Mucosa of rectum (tissue), 2 donors: ENCODE measurements around the gene RETREG1.

Experiments used
- H3K27ac ChIP-seq, 2 donors: one replicate each; pipeline ENCODE4 v1.7.0; 2013; ENCODE audit warnings: inconsistent platforms in 2 of 2, low read depth in 2 of 2, low read length in 2 of 2
- H3K27me3 ChIP-seq, 2 donors: one replicate each; pipeline ENCODE4 v1.7.0; 2013; ENCODE audit warnings: low read length in 2 of 2; ENCODE audit not compliant: control insufficient read depth in 2 of 2, insufficient read depth in 2 of 2
- H3K36me3 ChIP-seq, 2 donors: one replicate each; pipeline ENCODE4 v1.7.0; 2013; ENCODE audit warnings: low read length in 2 of 2; ENCODE audit not compliant: control insufficient read depth in 2 of 2, insufficient read depth in 2 of 2
- H3K4me1 ChIP-seq, 2 donors: one replicate each; pipeline ENCODE4 v1.7.0; 2013; ENCODE audit warnings: low read length in 2 of 2, mild to moderate bottlenecking in 1 of 2; ENCODE audit not compliant: control insufficient read depth in 2 of 2, insufficient read depth in 2 of 2
- H3K4me3 ChIP-seq, 2 donors: one replicate each; pipeline ENCODE4 v1.7.0; 2013; ENCODE audit warnings: low read length in 2 of 2
- H3K9ac ChIP-seq, 2 donors: one replicate each; pipeline ENCODE4 v1.7.0; 2013; ENCODE audit warnings: low read length in 2 of 2, low read depth in 1 of 2, mild to moderate bottlenecking in 1 of 2
- H3K9me3 ChIP-seq, 2 donors: one replicate each; pipeline ENCODE4 v1.7.0; 2013; ENCODE audit warnings: low read length in 2 of 2; ENCODE audit not compliant: control insufficient read depth in 2 of 2
- donor health status: healthy.
- donor health status: Normal muscosa, but diverticular disease.

The RETREG1 gene

GRCh38 chr5:16572289-16573015 is 44.3 kb downstream of the RETREG1 start:
- H3K4me3 ChIP-seq, result no peak overlapping the region
- no peak overlapping the region for H3K27ac ChIP-seq
- peaks cover 3 to 4% of the 10 kb centered on the region in 2 donors for H3K4me1 ChIP-seq
- H3K9ac ChIP-seq, result no peak overlapping the region
- no peaks in the 10 kb centered on the region for H3K9me3 ChIP-seq
- no peaks in the 10 kb centered on the region for H3K27me3 ChIP-seq
- H3K36me3 ChIP-seq, result no peaks in the 10 kb centered on the region

GRCh38 chr5:16571016-16571415 is 45.8 kb downstream of the RETREG1 start:
- Histone ChIP-seq H3K4me1 (peaks cover 3 to 4% of the 10 kb centered on the region in 2 donors), H3K9ac (no peak overlapping the region), H3K36me3 (no peaks in the 10 kb centered on the region), H3K27me3 (no peaks in the 10 kb centered on the region), H3K9me3 (no peaks in the 10 kb centered on the region), H3K27ac (no peak overlapping the region), H3K4me3 (no peak overlapping the region)

GRCh38 chr5:16570121-16570815 is 46.5 kb downstream of the RETREG1 start:
- H3K27me3 ChIP-seq, result no peaks in the 10 kb centered on the region
- peaks cover 3 to 4% of the 10 kb centered on the region in 2 donors for H3K4me1 ChIP-seq
- H3K27ac ChIP-seq, result no peak overlapping the region
- no peak overlapping the region for H3K4me3 ChIP-seq
- H3K9ac ChIP-seq, result no peak overlapping the region
- H3K9me3 ChIP-seq, result no peaks in the 10 kb centered on the region
- H3K36me3 ChIP-seq, result no peaks in the 10 kb centered on the region

DNA sequence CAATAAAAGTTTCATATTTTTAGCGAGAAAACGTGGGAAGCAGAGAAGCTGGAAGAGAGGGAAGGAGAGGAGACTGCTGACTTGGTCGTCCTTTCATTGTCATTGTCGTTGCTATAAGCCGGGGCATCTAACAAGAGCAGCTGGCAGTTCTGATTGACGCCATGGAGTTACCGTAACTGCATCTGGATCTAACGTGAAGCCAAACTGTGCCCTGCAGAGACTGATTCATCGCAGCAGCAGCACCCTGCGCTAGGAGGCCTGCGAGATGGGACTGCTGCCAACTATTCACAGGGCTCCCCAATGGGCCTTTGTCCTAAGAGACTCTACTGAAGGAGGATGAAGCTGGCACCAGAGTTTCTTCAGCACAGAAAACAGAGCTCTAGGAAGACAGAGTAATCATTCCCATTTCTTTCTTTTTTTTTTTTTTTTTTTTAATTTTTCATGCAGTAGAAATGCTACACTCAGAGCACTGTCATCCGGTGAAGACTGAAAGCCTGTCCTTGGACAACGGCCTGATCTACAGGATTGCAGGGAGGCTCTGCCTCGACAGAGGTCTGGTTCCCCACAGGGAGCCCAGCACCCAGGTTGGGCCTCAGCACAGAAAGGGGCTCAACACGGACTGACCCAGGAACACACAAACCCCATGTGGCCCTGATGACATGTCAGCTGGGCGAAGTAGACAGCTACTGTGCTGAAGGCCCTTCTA is 47.8 kb downstream of the RETREG1 start:
- H3K9ac ChIP-seq, result no peak overlapping the region
- H3K36me3 ChIP-seq, result no peaks in the 10 kb centered on the region
- peaks cover 3 to 4% of the 10 kb centered on the region in 2 donors for H3K4me1 ChIP-seq
- no peaks in the 10 kb centered on the region for H3K27me3 ChIP-seq
- no peak overlapping the region for H3K27ac ChIP-seq
- H3K4me3 ChIP-seq, result no peak overlapping the region
- H3K9me3 ChIP-seq, result no peaks in the 10 kb centered on the region

DNA sequence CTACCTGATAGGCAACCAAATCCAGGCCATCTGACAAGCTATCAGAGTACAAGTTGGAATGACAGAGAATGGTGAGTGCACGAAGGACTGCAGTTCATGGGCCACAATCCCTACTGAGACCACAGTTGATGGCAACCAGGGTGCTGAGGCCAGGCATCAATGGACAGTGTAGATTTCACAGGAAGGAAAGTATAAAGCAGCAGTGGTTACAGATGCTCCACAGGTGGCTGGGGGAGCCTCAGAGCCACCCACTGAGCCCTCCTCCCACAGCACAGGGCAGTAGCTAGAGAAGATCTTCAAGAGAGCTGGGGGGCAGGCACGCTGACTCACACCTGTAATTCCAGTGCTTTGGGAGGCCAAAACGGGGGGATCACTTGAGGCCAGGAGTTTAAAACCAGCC is 49.4 kb downstream of the RETREG1 start:
- H3K27ac ChIP-seq, result no peak overlapping the region
- no peaks in the 10 kb centered on the region for H3K36me3 ChIP-seq
- peaks cover 0 to under 1% of the 10 kb centered on the region in 2 donors for H3K4me1 ChIP-seq
- no peaks in the 10 kb centered on the region for H3K27me3 ChIP-seq
- H3K9ac ChIP-seq, result no peak overlapping the region
- H3K9me3 ChIP-seq, result no peaks in the 10 kb centered on the region
- no peak overlapping the region for H3K4me3 ChIP-seq

DNA sequence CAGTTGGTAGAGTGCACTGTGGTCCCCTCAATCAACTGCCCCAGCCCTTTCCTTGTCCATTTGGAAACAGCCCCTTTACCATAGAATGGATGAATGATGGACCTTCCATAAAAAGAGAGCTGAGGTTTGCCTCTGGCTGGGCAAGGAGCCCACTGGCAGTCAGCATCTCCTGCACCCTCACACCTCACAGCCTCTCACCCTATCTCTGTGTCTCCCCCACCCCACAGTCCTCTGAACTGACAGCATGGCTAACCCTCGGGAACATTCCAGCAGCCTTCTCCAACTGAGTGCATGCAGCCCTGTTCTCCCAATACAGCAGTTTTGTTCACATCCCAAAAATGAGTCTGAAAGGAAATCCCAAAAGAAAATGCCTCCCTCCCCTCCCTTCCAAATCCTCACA is 51.7 kb downstream of the RETREG1 start:
- no peaks in the 10 kb centered on the region for H3K36me3 ChIP-seq
- no peaks in the 10 kb centered on the region for H3K9me3 ChIP-seq
- H3K27ac ChIP-seq, result no peak overlapping the region
- no peak overlapping the region for H3K9ac ChIP-seq
- no peaks in the 10 kb centered on the region for H3K27me3 ChIP-seq
- H3K4me3 ChIP-seq, result no peak overlapping the region
- no peaks in the 10 kb centered on the region for H3K4me1 ChIP-seq

GRCh38 chr5:16564248-16564867 is 52.4 kb downstream of the RETREG1 start:
- Histone ChIP-seq H3K27me3 (no peaks in the 10 kb centered on the region), H3K9ac (no peak overlapping the region), H3K4me3 (no peak overlapping the region), H3K36me3 (no peaks in the 10 kb centered on the region), H3K9me3 (no peaks in the 10 kb centered on the region), H3K4me1 (no peaks in the 10 kb centered on the region), H3K27ac (no peak overlapping the region)

DNA sequence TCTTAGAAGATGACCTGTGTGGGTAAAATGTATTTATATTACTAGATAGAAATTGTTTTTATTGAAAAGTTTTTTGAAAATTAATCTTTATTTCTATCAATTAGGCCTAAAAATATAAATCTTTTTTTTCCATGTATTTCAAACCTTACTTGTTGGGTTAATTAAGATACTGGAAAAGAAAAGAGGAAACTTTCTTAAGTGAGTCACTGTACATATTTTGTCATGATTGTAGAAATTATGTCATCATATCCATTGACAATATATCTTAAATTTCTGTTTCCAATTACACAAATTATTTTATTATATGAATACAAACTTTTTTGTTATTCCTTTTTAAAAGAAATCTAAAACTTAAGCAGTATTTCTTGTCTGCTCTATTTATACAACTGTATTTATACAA is 53.1 kb downstream of the RETREG1 start:
- Histone ChIP-seq H3K27me3 (no peaks in the 10 kb centered on the region), H3K27ac (no peak overlapping the region), H3K36me3 (no peaks in the 10 kb centered on the region), H3K9ac (no peak overlapping the region), H3K4me3 (no peak overlapping the region), H3K4me1 (no peaks in the 10 kb centered on the region), H3K9me3 (no peaks in the 10 kb centered on the region)

GRCh38 chr5:16561660-16562059 is 55.1 kb downstream of the RETREG1 start:
- H3K36me3 ChIP-seq, result no peaks in the 10 kb centered on the region
- no peaks in the 10 kb centered on the region for H3K4me1 ChIP-seq
- no peak overlapping the region for H3K27ac ChIP-seq
- H3K9me3 ChIP-seq, result no peaks in the 10 kb centered on the region
- no peak overlapping the region for H3K9ac ChIP-seq
- H3K4me3 ChIP-seq, result no peak overlapping the region
- H3K27me3 ChIP-seq, result no peaks in the 10 kb centered on the region

- Histone ChIP-seq H3K36me3 (no peaks in the 10 kb centered on the region), H3K4me3 (no peak overlapping the region), H3K4me1 (no peaks in the 10 kb centered on the region), H3K9ac (no peak overlapping the region), H3K27ac (no peak overlapping the region), H3K27me3 (no peaks in the 10 kb centered on the region), H3K9me3 (no peaks in the 10 kb centered on the region)
Observed at GRCh38 chr5:16559702-16560101, 57.1 kb downstream of the RETREG1 start.
